GM12875 (cell line): ENCODE measurements around the gene GRM6.

Experiments
- H3K4me3 ChIP-seq: one replicate; pipeline ENCODE4 v1.5.1; 2011; ENCODE audit warnings: low read depth, low read length, control low read depth
- CTCF ChIP-seq: IDR thresholded peaks from 2 replicates; pipeline ENCODE4 v1.5.1; 2011; ENCODE audit warnings: low read depth, mild to moderate bottlenecking, control low read depth, inconsistent platforms, low read length, moderate library complexity, borderline replicate concordance; ENCODE audit not compliant: insufficient read depth

GRM6 gene

GRCh38 chr5:178931846-178932760 lies 63.0 kb downstream of the GRM6 start:
- no peak for TF ChIP-seq CTCF
- no peak overlapping the region for H3K4me3 ChIP-seq
